ENCODE data around the gene KLK3.

Gene KLK3

DNA sequence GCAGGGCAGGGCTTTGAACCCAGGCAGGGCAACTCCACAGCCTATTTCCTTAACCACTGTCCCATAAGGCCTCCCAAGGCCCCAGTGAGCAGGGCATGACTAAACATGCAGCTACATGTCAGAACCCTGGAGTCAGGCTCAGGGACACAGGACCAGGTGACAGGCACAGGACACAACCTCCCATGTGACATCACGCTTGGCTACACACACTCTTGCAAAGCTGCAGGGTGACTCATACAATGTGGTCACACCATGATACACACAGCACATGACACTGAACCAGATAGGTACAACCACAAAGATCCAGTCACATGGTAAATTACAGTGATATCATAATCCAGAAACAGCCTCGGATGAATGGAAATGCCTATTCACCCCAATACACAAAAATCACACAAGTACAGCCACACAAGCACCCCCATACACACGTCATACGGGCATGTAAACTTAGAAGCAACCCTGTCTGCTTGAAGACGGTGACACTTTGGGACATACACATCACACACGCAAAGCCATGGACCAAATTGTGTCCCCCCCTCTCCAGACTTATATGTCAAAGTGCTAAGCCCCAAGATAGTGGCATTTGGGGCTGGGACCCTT lies 42.0 kb downstream of the KLK3 start:
- ChIA-PET CTCF (interaction anchor here (0.6 to 1.6 kb wide), 2 partner anchors 9 to 25 kb away, joined by 3 to 4 read pairs; no protein-coding TSS in a partner anchor), POLR2A (interaction anchor here (0.5 kb wide), 1 partner anchor 24 kb away, joined by 3 read pairs; the partner anchor contains the start of gene KLK2)
- DNase-seq (ENCODE audit: extremely low spot score): no peak
- TF ChIP-seq SP1 (IDR thresholded peaks at IDR 0.05): no peak
- no peak for TF ChIP-seq BHLHE40 (IDR thresholded peaks at IDR 0.05; ENCODE audit: borderline replicate concordance)
- TF ChIP-seq LEF1 (IDR thresholded peaks at IDR 0.05; ENCODE audit: borderline replicate concordance): no peak
- no peak for TF ChIP-seq FOXM1 (IDR thresholded peaks at IDR 0.05; ENCODE audit: borderline replicate concordance)
- TF ChIP-seq CTBP1 (IDR thresholded peaks at IDR 0.05; ENCODE audit: borderline replicate concordance): no peak
- no peak for TF ChIP-seq ELF4 (IDR thresholded peaks at IDR 0.05)
- no peak for TF ChIP-seq ARNT (IDR thresholded peaks at IDR 0.05)
- TF ChIP-seq FOXK2 (IDR thresholded peaks at IDR 0.05): no peak
- TF ChIP-seq FOXA1 (IDR thresholded peaks at IDR 0.05): no peak
- TF ChIP-seq L3MBTL2 (conservative IDR thresholded peaks at IDR 0.05): no peak
- TF ChIP-seq TARDBP (IDR thresholded peaks at IDR 0.05): no peak
- TF ChIP-seq, protein P1, sequence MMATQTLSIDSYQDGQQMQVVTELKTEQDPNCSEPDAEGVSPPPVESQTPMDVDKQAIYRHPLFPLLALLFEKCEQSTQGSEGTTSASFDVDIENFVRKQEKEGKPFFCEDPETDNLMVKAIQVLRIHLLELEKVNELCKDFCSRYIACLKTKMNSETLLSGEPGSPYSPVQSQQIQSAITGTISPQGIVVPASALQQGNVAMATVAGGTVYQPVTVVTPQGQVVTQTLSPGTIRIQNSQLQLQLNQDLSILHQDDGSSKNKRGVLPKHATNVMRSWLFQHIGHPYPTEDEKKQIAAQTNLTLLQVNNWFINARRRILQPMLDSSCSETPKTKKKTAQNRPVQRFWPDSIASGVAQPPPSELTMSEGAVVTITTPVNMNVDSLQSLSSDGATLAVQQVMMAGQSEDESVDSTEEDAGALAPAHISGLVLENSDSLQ (IDR thresholded peaks at IDR 0.05): no peak
- TF ChIP-seq NFRKB (IDR thresholded peaks at IDR 0.05): no peak
- no peak for TF ChIP-seq ZNF384 (IDR thresholded peaks at IDR 0.05)
- no peak for TF ChIP-seq SUZ12 (IDR thresholded peaks at IDR 0.05)
- no peak for TF ChIP-seq HDGF (IDR thresholded peaks at IDR 0.05; ENCODE audit: borderline replicate concordance)

DNA sequence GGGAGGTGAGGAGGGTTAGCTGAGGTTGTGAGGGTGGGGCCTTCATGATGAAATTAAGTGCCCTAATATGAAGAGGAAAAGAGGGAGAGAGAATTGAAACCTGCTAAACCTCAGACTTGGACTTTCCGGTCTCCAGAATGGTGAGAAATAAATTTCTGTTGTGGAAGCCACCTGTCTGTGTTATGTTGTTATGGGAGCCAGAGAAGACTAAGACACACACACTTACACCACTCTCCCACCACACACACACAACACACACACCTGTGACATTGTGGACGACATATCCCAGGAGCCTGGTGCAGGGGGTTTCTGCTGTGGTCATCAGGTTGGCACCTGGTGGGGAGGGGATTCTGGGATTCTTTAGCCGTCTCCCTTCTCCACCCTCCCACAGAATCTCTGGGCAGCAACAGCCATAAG lies 42.5 kb downstream of the KLK3 start:
- ChIA-PET CTCF (interaction anchor here (1.6 kb wide), 1 partner anchor 9 kb away, joined by 4 read pairs; no protein-coding TSS in a partner anchor), POLR2A (interaction anchor here (0.5 kb wide), 1 partner anchor 24 kb away, joined by 3 read pairs; the partner anchor contains the start of gene KLK2)
- TF ChIP-seq HDGF (IDR thresholded peaks at IDR 0.05; ENCODE audit: borderline replicate concordance) (no peak), SUZ12 (IDR thresholded peaks at IDR 0.05) (no peak), ELF4 (IDR thresholded peaks at IDR 0.05) (no peak), TARDBP (IDR thresholded peaks at IDR 0.05) (no peak), ARNT (IDR thresholded peaks at IDR 0.05) (no peak), ZNF384 (IDR thresholded peaks at IDR 0.05) (no peak), L3MBTL2 (conservative IDR thresholded peaks at IDR 0.05) (no peak), FOXM1 (IDR thresholded peaks at IDR 0.05; ENCODE audit: borderline replicate concordance) (no peak), LEF1 (IDR thresholded peaks at IDR 0.05; ENCODE audit: borderline replicate concordance) (no peak), NFRKB (IDR thresholded peaks at IDR 0.05) (no peak), FOXK2 (IDR thresholded peaks at IDR 0.05) (no peak), FOXA1 (IDR thresholded peaks at IDR 0.05) (no peak), BHLHE40 (IDR thresholded peaks at IDR 0.05; ENCODE audit: borderline replicate concordance) (no peak), CTBP1 (IDR thresholded peaks at IDR 0.05; ENCODE audit: borderline replicate concordance) (no peak)
- TF ChIP-seq, protein P1 (IDR thresholded peaks at IDR 0.05): no peak
- no peak for DNase-seq (ENCODE audit: extremely low spot score)

DNA sequence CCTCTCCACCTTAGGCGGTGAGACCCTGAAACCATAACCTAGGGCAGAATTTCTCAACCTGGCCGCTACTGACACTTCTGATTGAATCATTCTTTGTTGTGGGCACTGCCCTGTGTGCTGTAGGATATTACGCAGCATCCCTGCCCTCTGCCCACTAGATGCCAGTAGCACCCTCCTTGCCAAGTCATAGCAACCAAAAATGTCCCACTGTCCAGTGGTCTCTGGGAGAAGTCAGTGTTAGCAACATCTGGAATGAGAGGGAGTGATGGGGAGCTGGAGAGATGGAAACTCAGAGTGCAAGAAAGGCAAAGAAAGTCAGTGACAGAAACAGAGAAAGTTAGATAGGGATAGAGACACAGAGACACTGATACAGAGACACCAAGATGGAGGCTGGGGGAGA lies 42.9 kb downstream of the KLK3 start:
- DNase-seq (ENCODE audit: extremely low spot score): no peak
- CTCF ChIA-PET: interaction anchor here (1.6 kb wide), 1 partner anchor 8 kb away, joined by 4 read pairs; no protein-coding TSS in a partner anchor
- POLR2A ChIA-PET: interaction anchor here (1.0 kb wide), 1 partner anchor 93 kb away, joined by 3 read pairs; no protein-coding TSS in a partner anchor
- TF ChIP-seq ARNT (IDR thresholded peaks at IDR 0.05) (no peak), FOXM1 (IDR thresholded peaks at IDR 0.05; ENCODE audit: borderline replicate concordance) (no peak), TARDBP (IDR thresholded peaks at IDR 0.05) (no peak), ZNF384 (IDR thresholded peaks at IDR 0.05) (no peak), NFRKB (IDR thresholded peaks at IDR 0.05) (no peak), FOXA1 (IDR thresholded peaks at IDR 0.05) (no peak), FOXK2 (IDR thresholded peaks at IDR 0.05) (no peak), SP1 (IDR thresholded peaks at IDR 0.05) (no peak), LEF1 (IDR thresholded peaks at IDR 0.05; ENCODE audit: borderline replicate concordance) (no peak), L3MBTL2 (conservative IDR thresholded peaks at IDR 0.05) (no peak), SUZ12 (IDR thresholded peaks at IDR 0.05) (no peak)
- TF ChIP-seq, protein P1 (IDR thresholded peaks at IDR 0.05): no peak

DNA sequence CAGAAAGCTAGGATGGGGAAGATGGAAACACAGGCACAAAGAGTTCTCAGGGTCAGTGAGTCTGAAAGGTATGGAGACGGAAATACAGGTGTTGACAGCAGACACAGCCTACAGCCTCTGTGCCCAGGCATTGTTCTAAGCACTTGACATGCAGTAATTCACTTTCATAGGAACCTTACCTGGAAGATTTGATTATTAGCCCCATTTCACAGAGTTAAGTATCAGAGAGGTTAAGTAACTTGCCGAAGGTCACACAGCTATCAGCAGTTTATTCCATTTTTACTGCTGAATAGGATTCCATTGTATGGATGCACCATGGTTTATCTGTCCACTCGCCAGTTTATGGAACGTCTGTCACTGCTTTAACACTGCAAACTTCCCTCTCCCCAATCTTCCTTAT lies 43.3 kb downstream of the KLK3 start:
- ChIA-PET CTCF (interaction anchor here (0.7 kb wide), 1 partner anchor 108 kb away, joined by 3 read pairs; no protein-coding TSS in a partner anchor), POLR2A (interaction anchor here (1.0 kb wide), 1 partner anchor 93 kb away, joined by 3 read pairs; no protein-coding TSS in a partner anchor)
- no peak for DNase-seq (ENCODE audit: extremely low spot score)
- TF ChIP-seq FOXA1 (IDR thresholded peaks at IDR 0.05) (no peak), BHLHE40 (IDR thresholded peaks at IDR 0.05; ENCODE audit: borderline replicate concordance) (no peak), FOXM1 (IDR thresholded peaks at IDR 0.05; ENCODE audit: borderline replicate concordance) (no peak), ARNT (IDR thresholded peaks at IDR 0.05) (no peak), ELF4 (IDR thresholded peaks at IDR 0.05) (no peak), NFRKB (IDR thresholded peaks at IDR 0.05) (no peak), ZNF384 (IDR thresholded peaks at IDR 0.05) (no peak), LEF1 (IDR thresholded peaks at IDR 0.05; ENCODE audit: borderline replicate concordance) (no peak), L3MBTL2 (conservative IDR thresholded peaks at IDR 0.05) (no peak), SP1 (IDR thresholded peaks at IDR 0.05) (no peak), SUZ12 (IDR thresholded peaks at IDR 0.05) (no peak), TARDBP (IDR thresholded peaks at IDR 0.05) (no peak), FOXK2 (IDR thresholded peaks at IDR 0.05) (no peak), HDGF (IDR thresholded peaks at IDR 0.05; ENCODE audit: borderline replicate concordance) (no peak), CTBP1 (IDR thresholded peaks at IDR 0.05; ENCODE audit: borderline replicate concordance) (no peak)
- TF ChIP-seq, protein P1 (IDR thresholded peaks at IDR 0.05): no peak

DNA sequence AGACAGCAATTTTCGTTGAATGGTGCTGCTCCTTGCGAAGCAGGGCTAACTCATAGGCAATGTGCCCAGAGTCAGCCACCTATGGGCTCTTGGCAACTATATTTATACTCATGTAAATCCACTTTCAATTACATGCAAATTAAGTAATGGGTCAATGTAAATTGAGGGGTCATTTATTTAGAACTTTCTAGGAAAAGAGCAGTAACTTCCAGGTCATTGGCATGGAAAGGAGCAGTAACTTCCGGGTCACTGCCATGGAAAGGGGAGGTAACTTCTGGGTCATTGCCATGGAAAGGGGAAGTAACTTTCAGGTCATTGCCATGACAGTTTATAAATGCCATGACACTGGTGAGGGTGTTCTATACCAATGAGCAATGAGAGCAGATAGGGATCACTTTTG lies 44.9 kb downstream of the KLK3 start:
- CTCF ChIA-PET: no interaction called here
- POLR2A ChIA-PET: no interaction called here
- TF ChIP-seq HDGF (IDR thresholded peaks at IDR 0.05; ENCODE audit: borderline replicate concordance) (no peak), BHLHE40 (IDR thresholded peaks at IDR 0.05; ENCODE audit: borderline replicate concordance) (no peak), ELF4 (IDR thresholded peaks at IDR 0.05) (no peak), SP1 (IDR thresholded peaks at IDR 0.05) (no peak), FOXM1 (IDR thresholded peaks at IDR 0.05; ENCODE audit: borderline replicate concordance) (no peak), SUZ12 (IDR thresholded peaks at IDR 0.05) (no peak), NFRKB (IDR thresholded peaks at IDR 0.05) (no peak), ZNF384 (IDR thresholded peaks at IDR 0.05) (no peak), FOXA1 (IDR thresholded peaks at IDR 0.05) (no peak), ARNT (IDR thresholded peaks at IDR 0.05) (no peak)

More for the DNA sequence above, 44.9 kb downstream of the KLK3 start:
- no peak for DNase-seq (ENCODE audit: extremely low spot score)
